OCI-LY3 (cell line): ENCODE results near the gene PTPRD.

ENCODE experiments used
- H2AFZ ChIP-seq: fragments of 200-600, 300-600 bp; shearing (Covaris generic); 2 replicates; pipeline ENCODE4 v1.6.0; 2014; ENCODE audit warnings: antibody characterized with exemption, low read depth, low read length
- H3K27ac ChIP-seq: fragments of 200-600, 300-600 bp; sonication (generic); 2 replicates; pipeline ENCODE4 v1.5.1; 2014; ENCODE audit warnings: mild to moderate bottlenecking, low read length, moderate library complexity, mixed read lengths
- H3K27me3 ChIP-seq: fragments of 200-600, 300-600 bp; sonication (generic); 2 replicates; pipeline ENCODE4 v1.6.1; 2014; ENCODE audit warnings: low read depth, low read length, mixed read lengths
- H3K36me3 ChIP-seq: fragments of 200-600, 300-600 bp; sonication (generic); replicated peaks from 2 replicates; pipeline ENCODE3; 2014; ENCODE audit warnings: low read depth, low read length, mixed read lengths
- H3K4me1 ChIP-seq: fragments of 300-600, 200-600 bp; sonication (generic); 2 replicates; pipeline ENCODE4 v1.6.1; 2014; ENCODE audit warnings: low read length, mixed read lengths
- H3K4me2 ChIP-seq: fragments of 200-600, 300-600 bp; sonication (generic); 2 replicates; pipeline ENCODE4 v1.6.1; 2014; ENCODE audit warnings: low read length, mixed read lengths
- H3K4me3 ChIP-seq: fragments of 300-600, 200-600 bp; sonication (generic); 2 replicates; pipeline ENCODE4 v1.5.1; 2014; ENCODE audit warnings: antibody characterized with exemption, mild to moderate bottlenecking, low read length, moderate library complexity
- H3K79me2 ChIP-seq: fragments of 300-600, 200-600 bp; shearing (Covaris generic); 2 replicates; pipeline ENCODE4 v1.6.1; 2014; ENCODE audit warnings: mild to moderate bottlenecking, low read length, mixed read lengths
- H3K9ac ChIP-seq: fragments of 300-600, 200-600 bp; shearing (Covaris generic); 2 replicates; pipeline ENCODE4 v1.6.0; 2014; ENCODE audit warnings: mild to moderate bottlenecking, low read length, moderate library complexity
- H3K9me3 ChIP-seq: fragments of 200-600, 300-600 bp; shearing (Covaris generic); 2 replicates; pipeline ENCODE4 v1.6.1; 2014; ENCODE audit warnings: low read length, mixed read lengths; ENCODE audit not compliant: insufficient read depth
- H4K20me1 ChIP-seq: fragments of 200-600, 300-600 bp; sonication (generic); 2 replicates; pipeline ENCODE4 v1.6.1; 2016; ENCODE audit warnings: low read length, mixed read lengths; ENCODE audit not compliant: insufficient read depth
- EZH2phosphoT487 ChIP-seq: fragments of 200-600 bp; shearing (Covaris generic); IDR thresholded peaks from 2 replicates; pipeline ENCODE4 v1.6.1; 2018; ENCODE audit warnings: antibody characterized with exemption, mixed run types, low read depth
- TF ChIP-seq, protein P1 (sequence below): fragments of 200-600, 300-600 bp; sonication (generic); IDR thresholded peaks from 2 replicates; pipeline ENCODE4 v1.5.1; 2014; ENCODE audit warnings: antibody characterized with exemption, low read length, low read depth

PTPRD gene

DNA sequence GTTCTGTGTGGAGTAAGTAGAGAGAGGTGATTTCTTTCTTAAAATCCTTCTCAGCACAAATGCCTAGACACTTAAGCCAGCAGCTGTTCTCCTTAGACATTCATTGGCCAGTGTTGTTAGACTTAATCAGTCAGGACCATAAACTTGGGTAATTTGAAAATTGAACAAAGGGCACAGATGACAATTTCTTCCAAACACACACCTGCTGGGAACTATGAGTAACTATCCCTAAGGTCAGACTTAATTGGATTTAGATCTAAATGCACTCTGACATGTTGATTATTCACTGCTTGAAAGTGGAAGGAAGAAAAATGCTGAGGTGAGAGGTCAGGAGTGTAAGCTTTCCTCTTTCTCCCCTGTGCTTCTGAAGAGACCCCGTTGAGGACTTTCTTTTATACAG is 1729.5 kb downstream of the PTPRD start:
- Histone ChIP-seq H3K9ac (no peak overlapping the region), H3K4me2 (no peak overlapping the region), H3K4me1 (no peaks in the 10 kb centered on the region), H3K27ac (no peak overlapping the region), H3K4me3 (no peak overlapping the region), H3K79me2 (no peaks in the 10 kb centered on the region), H4K20me1 (no peaks in the 10 kb centered on the region), H3K36me3 (no peaks in the 10 kb centered on the region), H3K27me3 (no peaks in the 10 kb centered on the region), H2AFZ (no peak overlapping the region), H3K9me3 (no peaks in the 10 kb centered on the region)
- TF ChIP-seq, protein P1, sequence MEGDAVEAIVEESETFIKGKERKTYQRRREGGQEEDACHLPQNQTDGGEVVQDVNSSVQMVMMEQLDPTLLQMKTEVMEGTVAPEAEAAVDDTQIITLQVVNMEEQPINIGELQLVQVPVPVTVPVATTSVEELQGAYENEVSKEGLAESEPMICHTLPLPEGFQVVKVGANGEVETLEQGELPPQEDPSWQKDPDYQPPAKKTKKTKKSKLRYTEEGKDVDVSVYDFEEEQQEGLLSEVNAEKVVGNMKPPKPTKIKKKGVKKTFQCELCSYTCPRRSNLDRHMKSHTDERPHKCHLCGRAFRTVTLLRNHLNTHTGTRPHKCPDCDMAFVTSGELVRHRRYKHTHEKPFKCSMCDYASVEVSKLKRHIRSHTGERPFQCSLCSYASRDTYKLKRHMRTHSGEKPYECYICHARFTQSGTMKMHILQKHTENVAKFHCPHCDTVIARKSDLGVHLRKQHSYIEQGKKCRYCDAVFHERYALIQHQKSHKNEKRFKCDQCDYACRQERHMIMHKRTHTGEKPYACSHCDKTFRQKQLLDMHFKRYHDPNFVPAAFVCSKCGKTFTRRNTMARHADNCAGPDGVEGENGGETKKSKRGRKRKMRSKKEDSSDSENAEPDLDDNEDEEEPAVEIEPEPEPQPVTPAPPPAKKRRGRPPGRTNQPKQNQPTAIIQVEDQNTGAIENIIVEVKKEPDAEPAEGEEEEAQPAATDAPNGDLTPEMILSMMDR, result no peak
- no peak for TF ChIP-seq EZH2phosphoT487

DNA sequence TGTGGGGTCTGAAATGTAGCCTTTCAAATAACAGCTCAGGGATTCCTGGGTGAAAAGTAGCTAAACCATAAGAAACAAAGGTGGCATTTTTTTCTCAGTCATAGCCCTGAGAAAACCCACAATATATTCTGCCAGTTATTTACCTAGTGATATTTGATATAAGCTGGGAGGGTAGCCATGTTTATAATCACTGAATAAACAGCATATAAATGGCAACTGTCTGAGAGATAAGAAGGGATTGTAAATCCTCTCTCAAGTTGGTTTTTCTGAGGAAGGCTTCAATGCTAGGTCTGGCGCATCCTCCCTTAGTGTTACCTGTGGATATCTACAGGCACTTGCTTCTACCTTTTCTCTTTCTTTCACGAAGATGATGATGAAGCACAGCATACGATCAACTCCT is 1732.7 kb downstream of the PTPRD start:
- H3K27me3 ChIP-seq, result no peaks in the 10 kb centered on the region
- no peak for TF ChIP-seq EZH2phosphoT487
- H4K20me1 ChIP-seq, result no peaks in the 10 kb centered on the region
- H3K79me2 ChIP-seq, result no peaks in the 10 kb centered on the region
- H3K4me2 ChIP-seq, result no peak overlapping the region
- H3K4me3 ChIP-seq, result no peak overlapping the region
- no peak overlapping the region for H3K27ac ChIP-seq
- H3K9ac ChIP-seq, result no peak overlapping the region
- H3K36me3 ChIP-seq, result no peaks in the 10 kb centered on the region
- no peaks in the 10 kb centered on the region for H3K9me3 ChIP-seq
- no peaks in the 10 kb centered on the region for H3K4me1 ChIP-seq
- H2AFZ ChIP-seq, result no peak overlapping the region

DNA sequence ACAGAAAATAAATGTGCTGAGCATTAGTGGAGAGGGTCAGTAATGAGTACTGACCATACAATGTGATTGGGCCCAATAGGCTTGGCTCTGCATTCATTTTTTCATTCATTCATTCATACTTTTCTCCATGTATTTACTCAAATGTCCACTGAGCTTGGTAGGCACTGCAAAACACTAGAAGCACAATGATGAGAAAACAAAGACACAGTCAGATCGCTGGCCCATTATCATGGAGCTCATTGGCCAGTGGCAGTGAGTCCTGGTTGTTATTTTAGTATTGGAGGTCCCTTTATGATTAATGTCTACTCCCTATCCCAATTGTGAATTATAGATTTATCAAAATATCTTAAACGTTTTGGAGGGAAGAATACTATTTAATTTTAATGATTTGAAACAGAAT is 1733.5 kb downstream of the PTPRD start:
- no peak overlapping the region for H2AFZ ChIP-seq
- TF ChIP-seq, protein P1, result no peak
- TF ChIP-seq EZH2phosphoT487, result no peak
- H3K4me3 ChIP-seq, result no peak overlapping the region
- no peaks in the 10 kb centered on the region for H3K4me1 ChIP-seq
- H3K9me3 ChIP-seq, result no peaks in the 10 kb centered on the region
- no peak overlapping the region for H3K4me2 ChIP-seq
- H4K20me1 ChIP-seq, result no peaks in the 10 kb centered on the region
- H3K36me3 ChIP-seq, result no peaks in the 10 kb centered on the region
- H3K27me3 ChIP-seq, result no peaks in the 10 kb centered on the region
- H3K27ac ChIP-seq, result no peak overlapping the region
- no peaks in the 10 kb centered on the region for H3K79me2 ChIP-seq
- no peak overlapping the region for H3K9ac ChIP-seq

DNA sequence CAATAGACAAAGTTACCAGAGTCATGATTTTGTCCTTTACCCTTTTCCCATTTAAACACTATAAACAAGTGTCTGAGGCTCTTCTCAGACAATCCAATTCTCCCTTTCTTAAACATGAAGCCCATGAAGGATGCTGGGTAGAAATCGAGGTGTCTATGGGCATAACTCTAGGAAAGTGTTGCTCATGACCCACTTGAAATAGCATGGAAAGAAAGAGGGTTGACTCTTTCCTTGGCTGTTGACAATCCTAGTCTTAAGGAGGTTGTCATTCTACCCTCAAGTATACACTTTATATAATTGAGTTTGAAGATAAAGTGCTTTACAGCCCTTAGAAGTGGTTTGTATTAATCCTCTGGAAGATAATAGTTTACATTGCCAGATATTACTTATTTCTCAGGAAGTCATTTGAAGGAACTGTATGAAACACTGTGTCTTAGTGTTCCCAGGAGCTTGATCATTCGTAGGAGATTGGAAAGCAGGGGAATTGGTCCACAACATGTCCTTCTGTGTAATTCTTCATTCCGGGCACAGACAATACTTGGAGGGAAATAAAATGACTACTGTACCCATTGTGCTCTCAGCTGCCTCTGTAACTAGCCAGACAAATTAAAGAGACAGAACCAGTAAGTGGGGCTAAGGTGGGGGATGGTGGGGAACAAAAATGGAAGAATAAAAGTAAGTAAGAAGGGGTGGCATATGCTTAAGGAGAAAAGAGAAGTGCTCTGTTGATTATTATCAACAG is 1734.9 kb downstream of the PTPRD start:
- Histone ChIP-seq H3K27me3 (no peaks in the 10 kb centered on the region), H4K20me1 (no peaks in the 10 kb centered on the region), H3K27ac (no peak overlapping the region), H3K4me3 (no peak overlapping the region), H3K4me1 (no peaks in the 10 kb centered on the region), H3K9ac (no peak overlapping the region), H2AFZ (no peak overlapping the region), H3K9me3 (no peaks in the 10 kb centered on the region), H3K79me2 (no peaks in the 10 kb centered on the region), H3K4me2 (no peak overlapping the region), H3K36me3 (no peaks in the 10 kb centered on the region)
- no peak for TF ChIP-seq EZH2phosphoT487
- TF ChIP-seq, protein P1, result no peak
